ENCODE results near the gene AGER. TPM values are rescaled to one million over a fixed set of nuclear protein-coding genes. Genes with fewer than 3 reads are reported as not detected.
"Not testable (repeated sequence)": the region's sequence is repeated elsewhere in the genome, so short reads cannot be mapped to it uniquely, and the experiment has no call there.

Gene AGER
- total RNA-seq, 1 donor from 2014 or later: 20.2 TPM

GRCh38 chr6:32212076-32212760, 28.2 kb upstream of the AGER start:
- no peaks in the 10 kb centered on the region for H3K4me1 Mint-ChIP-seq (ENCODE audit: low read depth)
- H3K4me3 Mint-ChIP-seq: no peak overlapping the region
- H3K9me3 Mint-ChIP-seq: no peaks in the 10 kb centered on the region
- H3K27me3 Mint-ChIP-seq (ENCODE audit: insufficient read depth): peaks cover 17% of the 10 kb centered on the region
- no peak for DNase-seq (ENCODE audit: low spot score)
- H3K36me3 Mint-ChIP-seq (ENCODE audit: low read depth): no peaks in the 10 kb centered on the region
- intact Hi-C loops (cut with micrococcal nuclease): no loop called here
- no peak overlapping the region for H3K27ac Mint-ChIP-seq

GRCh38 chr6:32211432-32211831, 27.4 kb upstream of the AGER start:
- DNase-seq (ENCODE audit: low spot score); H3K9me3 Mint-ChIP-seq; intact Hi-C loops (cut with micrococcal nuclease); H3K4me3 Mint-ChIP-seq; H3K27ac Mint-ChIP-seq; H3K4me1 Mint-ChIP-seq (ENCODE audit: low read depth); H3K36me3 Mint-ChIP-seq (ENCODE audit: low read depth): not testable (repeated sequence)
- H3K27me3 Mint-ChIP-seq (ENCODE audit: insufficient read depth): peaks cover 20% of the 10 kb centered on the region

GRCh38 chr6:32210191-32210601, 26.1 kb upstream of the AGER start:
- H3K9me3 Mint-ChIP-seq: no peaks in the 10 kb centered on the region
- no peak for DNase-seq (ENCODE audit: low spot score)
- no peaks in the 10 kb centered on the region for H3K4me1 Mint-ChIP-seq (ENCODE audit: low read depth)
- H3K4me3 Mint-ChIP-seq: no peak overlapping the region
- H3K27ac Mint-ChIP-seq: no peak overlapping the region
- intact Hi-C loops (cut with micrococcal nuclease): no loop called here
- no peaks in the 10 kb centered on the region for H3K36me3 Mint-ChIP-seq (ENCODE audit: low read depth)
- peaks cover 23% of the 10 kb centered on the region for H3K27me3 Mint-ChIP-seq (ENCODE audit: insufficient read depth)

DNA sequence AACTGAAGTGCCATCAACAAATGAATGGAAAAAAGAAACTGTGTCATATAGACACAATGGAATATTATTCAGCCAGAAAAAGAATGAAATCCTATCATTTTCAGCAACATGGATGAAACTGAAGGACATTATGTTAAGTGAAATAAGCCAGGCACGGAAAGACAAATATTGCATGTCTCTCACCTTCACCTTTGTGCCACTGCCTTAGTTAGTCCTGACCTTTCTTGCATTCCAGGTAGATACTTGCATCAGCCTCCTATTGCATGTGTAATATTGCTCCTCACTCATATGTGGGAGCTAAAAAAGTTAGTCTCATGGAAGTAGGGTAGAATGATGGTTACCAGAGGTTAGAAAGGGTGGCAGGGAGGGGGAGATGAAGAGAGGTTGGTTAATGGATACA, 24.9 kb upstream of the AGER start:
- no peak overlapping the region for H3K27ac Mint-ChIP-seq
- no peaks in the 10 kb centered on the region for H3K36me3 Mint-ChIP-seq (ENCODE audit: low read depth)
- no peaks in the 10 kb centered on the region for H3K9me3 Mint-ChIP-seq
- intact Hi-C loops (cut with micrococcal nuclease): no loop called here
- no peaks in the 10 kb centered on the region for H3K4me1 Mint-ChIP-seq (ENCODE audit: low read depth)
- DNase-seq (ENCODE audit: low spot score): no peak
- H3K27me3 Mint-ChIP-seq (ENCODE audit: insufficient read depth): peaks cover 26% of the 10 kb centered on the region
- no peak overlapping the region for H3K4me3 Mint-ChIP-seq

DNA sequence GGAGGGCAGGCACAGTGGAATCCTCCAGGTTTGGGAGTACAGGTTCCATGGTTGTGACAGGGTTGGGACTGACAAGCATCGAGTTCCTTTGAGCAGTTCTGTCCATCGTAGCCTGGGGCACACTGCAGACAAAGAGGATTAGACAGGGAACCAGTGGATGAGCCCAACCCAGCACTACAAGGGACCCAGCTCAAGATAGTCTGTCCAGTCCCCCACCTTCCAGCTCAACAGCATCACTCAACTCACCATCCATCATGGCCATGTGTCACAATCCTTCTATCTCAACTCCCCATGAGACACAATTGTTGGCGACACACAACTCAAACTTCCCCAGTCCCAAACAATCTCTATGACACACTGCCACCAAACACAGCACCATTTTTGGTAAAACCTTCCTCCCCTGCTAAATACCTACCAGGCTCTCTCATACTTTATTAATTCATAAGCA, 20.2 kb upstream of the AGER start:
- no peak overlapping the region for H3K4me3 Mint-ChIP-seq
- intact Hi-C loops (cut with micrococcal nuclease): no loop called here
- H3K36me3 Mint-ChIP-seq (ENCODE audit: low read depth): no peaks in the 10 kb centered on the region
- DNase-seq (ENCODE audit: low spot score): no peak
- H3K27me3 Mint-ChIP-seq (ENCODE audit: insufficient read depth): peaks cover 23% of the 10 kb centered on the region
- no peaks in the 10 kb centered on the region for H3K9me3 Mint-ChIP-seq
- no peak overlapping the region for H3K27ac Mint-ChIP-seq
- no peaks in the 10 kb centered on the region for H3K4me1 Mint-ChIP-seq (ENCODE audit: low read depth)

DNA sequence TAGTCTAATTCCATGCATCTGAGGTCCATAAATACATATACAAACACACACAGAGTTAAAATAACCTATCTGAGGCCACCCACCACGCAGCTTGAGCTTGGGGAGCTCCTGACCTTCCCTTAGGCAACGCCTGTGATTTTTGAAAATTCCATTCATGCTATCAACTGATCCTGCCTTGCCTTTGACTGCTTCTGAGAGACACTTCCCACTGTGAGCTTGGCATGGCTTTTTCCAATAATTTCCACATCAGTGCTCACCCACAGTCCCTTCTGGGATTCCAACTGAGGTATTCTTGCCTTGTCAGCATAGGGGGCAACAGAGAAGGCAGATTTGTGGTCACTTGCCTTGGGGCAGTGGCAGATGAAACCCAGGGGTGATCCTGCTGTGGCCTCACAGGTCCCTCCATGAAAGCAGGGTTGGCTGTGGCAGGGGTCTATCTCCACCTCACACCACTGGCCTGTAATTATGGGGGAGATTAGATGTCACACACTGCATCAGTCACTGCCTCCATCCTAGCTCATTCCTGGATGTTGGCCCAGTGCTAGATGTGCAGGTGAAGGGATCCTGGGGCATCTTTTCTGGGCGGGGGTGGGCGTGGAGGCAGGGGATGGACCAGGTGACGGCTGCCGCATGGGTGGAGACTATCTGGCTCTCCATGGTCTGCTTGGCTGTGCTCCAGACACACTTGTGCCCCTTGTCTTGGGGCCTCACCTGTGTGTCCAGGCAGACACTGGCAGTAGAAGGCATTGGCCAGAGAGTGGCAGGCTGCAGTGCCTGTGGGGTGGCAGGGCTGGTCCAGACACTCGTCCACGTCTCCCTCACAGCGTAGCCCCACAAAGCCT, 19.6 kb upstream of the AGER start:
- no peaks in the 10 kb centered on the region for H3K36me3 Mint-ChIP-seq (ENCODE audit: low read depth)

DNA sequence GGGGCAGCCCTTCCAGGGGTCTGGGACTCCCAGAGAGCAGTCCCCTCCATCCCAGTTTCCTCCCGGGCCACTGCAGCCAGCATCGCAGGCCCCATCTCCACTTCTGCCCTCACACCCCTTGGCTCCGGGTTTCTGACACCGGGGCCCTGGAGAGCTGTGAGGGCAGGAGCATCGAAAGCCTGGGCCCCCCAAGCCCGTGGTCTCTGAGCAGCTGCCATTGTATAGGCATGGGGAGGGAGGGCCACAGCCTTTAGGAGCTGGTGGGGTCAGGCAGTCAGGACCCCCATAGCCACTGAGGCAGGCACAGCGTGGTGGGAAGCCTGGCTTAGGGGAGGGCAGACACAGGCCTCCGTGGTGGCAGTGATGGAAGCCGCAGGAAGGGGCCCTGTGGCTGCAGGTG, 18.1 kb upstream of the AGER start:
- intact Hi-C loops (cut with micrococcal nuclease): no loop called here
- Mint-ChIP-seq H3K9me3 (no peaks in the 10 kb centered on the region), H3K27me3 (ENCODE audit: insufficient read depth) (peaks cover 21% of the 10 kb centered on the region), H3K4me3 (no peak overlapping the region), H3K27ac (no peak overlapping the region), H3K4me1 (ENCODE audit: low read depth) (no peaks in the 10 kb centered on the region), H3K36me3 (ENCODE audit: low read depth) (no peaks in the 10 kb centered on the region)
- DNase-seq (ENCODE audit: low spot score): no peak

More for the DNA sequence above, 19.6 kb upstream of the AGER start:
- peaks cover 25% of the 10 kb centered on the region for H3K27me3 Mint-ChIP-seq (ENCODE audit: insufficient read depth)
- DNase-seq (ENCODE audit: low spot score): no peak
- no peak overlapping the region for H3K4me3 Mint-ChIP-seq
- intact Hi-C loops (cut with micrococcal nuclease): no loop called here
- H3K9me3 Mint-ChIP-seq: no peaks in the 10 kb centered on the region
- no peak overlapping the region for H3K27ac Mint-ChIP-seq
- H3K4me1 Mint-ChIP-seq (ENCODE audit: low read depth): no peaks in the 10 kb centered on the region

GRCh38 chr6:32200711-32201475, 16.8 kb upstream of the AGER start:
- Mint-ChIP-seq H3K27me3 (ENCODE audit: insufficient read depth) (peaks cover 17% of the 10 kb centered on the region), H3K9me3 (no peaks in the 10 kb centered on the region), H3K36me3 (ENCODE audit: low read depth) (no peaks in the 10 kb centered on the region), H3K4me3 (no peak overlapping the region), H3K27ac (no peak overlapping the region), H3K4me1 (ENCODE audit: low read depth) (peaks cover 10% of the 10 kb centered on the region)
- no peak for DNase-seq (ENCODE audit: low spot score)
- intact Hi-C loops (cut with micrococcal nuclease): no loop called here

GRCh38 chr6:32198866-32199265, 14.8 kb upstream of the AGER start:
- intact Hi-C loops (cut with micrococcal nuclease): loop anchor here (5.0 kb wide), 3 partner anchors 58 to 1193 kb away; partner anchors contain the start of genes KIFC1, NELFE and SKIC2
- no peaks in the 10 kb centered on the region for H3K9me3 Mint-ChIP-seq
- peaks cover 5% of the 10 kb centered on the region for H3K27me3 Mint-ChIP-seq (ENCODE audit: insufficient read depth)
- no peaks in the 10 kb centered on the region for H3K36me3 Mint-ChIP-seq (ENCODE audit: low read depth)
- no peak overlapping the region for H3K27ac Mint-ChIP-seq
- H3K4me3 Mint-ChIP-seq: no peak overlapping the region
- peaks cover 26% of the 10 kb centered on the region for H3K4me1 Mint-ChIP-seq (ENCODE audit: low read depth)
- no peak for DNase-seq (ENCODE audit: low spot score)

DNA sequence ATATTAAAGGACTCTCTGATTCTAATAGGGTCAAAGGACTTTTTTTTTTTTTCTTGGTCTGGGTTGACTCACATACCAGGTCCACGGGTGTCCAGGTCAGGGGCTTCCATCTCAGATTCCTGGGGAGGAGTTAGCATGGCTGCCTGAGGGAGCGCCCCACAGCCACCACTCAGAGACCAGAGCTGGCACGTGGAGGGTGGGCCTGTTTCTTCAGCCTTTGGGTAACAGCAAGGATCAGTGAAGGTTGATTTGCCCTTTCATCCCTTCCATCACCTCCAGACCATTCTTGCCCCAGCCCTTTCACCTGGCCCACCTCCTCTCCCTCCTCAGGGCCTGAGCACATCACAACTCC, 14.3 kb upstream of the AGER start:
- H3K27me3 Mint-ChIP-seq (ENCODE audit: insufficient read depth): peaks cover 5% of the 10 kb centered on the region
- no peaks in the 10 kb centered on the region for H3K36me3 Mint-ChIP-seq (ENCODE audit: low read depth)
- intact Hi-C loops (cut with micrococcal nuclease): loop anchor here (5.0 kb wide), 3 partner anchors 59 to 1194 kb away; partner anchors contain the start of genes KIFC1, NELFE and SKIC2
- DNase-seq (ENCODE audit: low spot score): no peak
- peak overlapping the region; percentile 56 for H3K4me3 Mint-ChIP-seq
- peaks cover 31% of the 10 kb centered on the region for H3K4me1 Mint-ChIP-seq (ENCODE audit: low read depth)
- no peaks in the 10 kb centered on the region for H3K9me3 Mint-ChIP-seq
- no peak overlapping the region for H3K27ac Mint-ChIP-seq

DNA sequence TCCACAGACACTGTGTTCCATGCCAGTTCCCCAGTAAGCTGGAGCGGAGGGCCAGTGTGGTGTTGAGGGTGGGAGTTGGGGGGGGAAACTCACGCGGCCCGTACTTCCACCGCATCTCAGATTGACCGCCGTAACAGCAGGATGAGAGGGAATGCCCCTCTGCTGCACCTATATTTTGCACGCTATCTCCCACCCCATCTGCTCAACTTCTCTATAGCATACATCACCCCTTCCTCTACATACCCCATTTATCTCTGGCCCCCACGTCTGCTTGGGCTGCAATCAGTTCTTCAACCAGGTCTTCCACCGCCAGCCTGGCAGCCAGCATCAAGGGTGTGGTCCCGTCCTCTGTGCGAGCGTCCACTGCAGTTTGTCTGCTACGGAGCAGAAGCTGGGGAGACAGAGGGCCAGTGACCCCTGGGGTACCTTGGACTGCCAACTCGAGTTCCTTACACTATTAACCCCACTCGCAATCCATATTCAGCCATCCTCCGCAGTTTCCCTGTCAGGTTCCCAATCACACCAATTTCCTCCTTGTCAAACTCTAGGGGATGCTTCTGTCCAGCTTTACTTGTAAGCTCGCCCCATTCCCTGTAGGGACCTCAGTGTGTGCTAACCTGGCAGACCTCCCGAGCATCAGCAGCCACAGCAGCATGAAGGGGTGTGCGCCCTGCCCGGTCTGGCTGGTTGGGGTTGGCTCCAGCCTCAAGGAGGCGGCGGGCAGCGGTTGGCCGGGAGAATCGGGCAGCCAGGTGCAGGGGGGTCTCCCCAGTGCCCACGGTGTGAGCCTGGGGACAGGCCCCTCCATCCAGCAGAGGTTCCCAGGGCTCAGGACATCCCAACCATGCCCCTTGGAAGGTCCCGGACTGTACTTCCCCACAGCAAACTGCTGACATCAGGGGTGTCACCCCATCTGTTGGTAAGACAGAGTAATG, 12.9 kb upstream of the AGER start:
- no peaks in the 10 kb centered on the region for H3K9me3 Mint-ChIP-seq
- intact Hi-C loops (cut with micrococcal nuclease): loop anchor here (5.0 kb wide), 3 partner anchors 60 to 1195 kb away; partner anchors contain the start of genes KIFC1, NELFE and SKIC2
- peaks cover 5% of the 10 kb centered on the region for H3K27me3 Mint-ChIP-seq (ENCODE audit: insufficient read depth)
- H3K4me1 Mint-ChIP-seq (ENCODE audit: low read depth): peaks cover 39% of the 10 kb centered on the region
- H3K27ac Mint-ChIP-seq: peak overlapping the region; percentile 98
- DNase-seq (ENCODE audit: low spot score): no peak
- peak overlapping the region; percentile 97 for H3K4me3 Mint-ChIP-seq
- H3K36me3 Mint-ChIP-seq (ENCODE audit: low read depth): no peaks in the 10 kb centered on the region

Data from activated T-helper 1 cell treated with anti-CD3 and anti-CD28 coated beads, Interleukin-12 subunit alpha, Interleukin-12 subunit beta, Interleukin-2, Interleukin-4 antibody, amounts not matched to agents 30 ng/mL and 10 ng/mL and 1 ng/mL, durations not matched to agents 14 hours and 24 hours and 36 hours (primary cell).